ENCODE data around the gene PDE6H.

PDE6H gene

DNA sequence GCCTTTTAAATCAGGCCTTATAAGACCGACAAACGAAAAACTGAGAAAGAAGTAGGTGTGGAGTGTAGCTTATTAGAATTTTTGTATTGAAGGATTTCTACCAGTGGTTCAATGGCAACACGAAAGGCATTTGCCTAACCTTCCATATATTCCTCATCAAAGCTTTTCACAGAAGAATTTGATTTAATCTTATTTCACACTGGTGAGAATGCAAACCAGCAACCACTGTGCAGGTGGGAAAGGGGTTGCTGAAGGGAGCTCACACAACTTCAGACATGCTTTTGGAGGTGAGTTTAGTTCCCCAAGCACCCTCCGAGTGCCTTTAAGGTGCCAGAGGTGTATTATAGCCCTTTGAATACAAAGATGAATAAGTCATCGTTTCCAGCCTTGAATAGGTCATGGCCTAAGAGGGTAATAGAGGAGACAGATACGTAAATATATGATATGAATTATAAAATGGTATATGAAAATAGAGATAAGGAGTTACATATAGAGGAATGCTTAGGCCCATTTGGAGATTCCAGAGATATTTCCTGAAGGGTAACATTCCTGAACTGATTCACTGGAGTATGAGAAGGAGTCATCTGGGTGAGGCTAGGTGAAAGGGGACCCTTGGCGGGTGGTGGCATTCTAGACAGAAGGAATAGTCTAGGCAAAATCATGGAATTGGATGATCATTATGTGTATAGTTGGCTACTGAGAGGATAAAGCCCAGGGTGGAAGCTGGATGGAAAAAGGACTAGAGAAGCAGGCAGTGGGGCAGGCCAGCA, 40.9 kb upstream of the PDE6H start:
- no peak for DNase-seq (ENCODE audit: low spot score)
- in situ Hi-C loops (cut with MboI; ENCODE audit: low sequenced_read_pairs, unreplicated experiment) = no loop called here
- TF ChIP-seq CTCF (IDR thresholded peaks at IDR 0.05; ENCODE audit: borderline replicate concordance, control extremely low read depth, extremely low read depth, insufficient read depth, missing control alignments) = no peak

DNA sequence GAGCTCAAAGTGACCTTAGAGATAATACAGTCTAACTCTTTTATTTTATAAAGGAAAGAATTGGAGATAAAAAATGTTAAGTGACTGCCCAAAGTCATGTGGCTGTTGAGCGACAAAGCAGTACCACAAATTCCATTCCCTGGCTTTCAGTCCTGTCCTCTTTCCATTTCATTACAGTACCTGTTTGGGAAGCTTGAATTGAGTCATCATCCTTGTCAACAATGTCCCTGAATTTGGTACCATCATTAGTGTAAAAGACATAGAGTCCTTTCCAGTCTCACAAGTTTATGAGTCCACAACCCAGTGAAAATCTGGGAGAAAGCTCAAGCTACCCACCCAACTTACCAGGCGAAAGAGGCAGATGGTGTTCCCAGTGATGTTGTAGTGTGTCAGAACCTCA, 38.3 kb upstream of the PDE6H start:
- TF ChIP-seq CTCF (IDR thresholded peaks at IDR 0.05; ENCODE audit: borderline replicate concordance, control extremely low read depth, extremely low read depth, insufficient read depth, missing control alignments) = no peak
- no peak for DNase-seq (ENCODE audit: low spot score)
- in situ Hi-C loops (cut with MboI; ENCODE audit: low sequenced_read_pairs, unreplicated experiment) = no loop called here

- in situ Hi-C loops (cut with MboI; ENCODE audit: low sequenced_read_pairs, unreplicated experiment) = no loop called here
- no peak for TF ChIP-seq CTCF (IDR thresholded peaks at IDR 0.05; ENCODE audit: borderline replicate concordance, control extremely low read depth, extremely low read depth, insufficient read depth, missing control alignments)
- no peak for DNase-seq (ENCODE audit: low spot score)
These were observed 37.8 kb upstream of the PDE6H start for GRCh38 chr12:14935031-14935430.

DNA sequence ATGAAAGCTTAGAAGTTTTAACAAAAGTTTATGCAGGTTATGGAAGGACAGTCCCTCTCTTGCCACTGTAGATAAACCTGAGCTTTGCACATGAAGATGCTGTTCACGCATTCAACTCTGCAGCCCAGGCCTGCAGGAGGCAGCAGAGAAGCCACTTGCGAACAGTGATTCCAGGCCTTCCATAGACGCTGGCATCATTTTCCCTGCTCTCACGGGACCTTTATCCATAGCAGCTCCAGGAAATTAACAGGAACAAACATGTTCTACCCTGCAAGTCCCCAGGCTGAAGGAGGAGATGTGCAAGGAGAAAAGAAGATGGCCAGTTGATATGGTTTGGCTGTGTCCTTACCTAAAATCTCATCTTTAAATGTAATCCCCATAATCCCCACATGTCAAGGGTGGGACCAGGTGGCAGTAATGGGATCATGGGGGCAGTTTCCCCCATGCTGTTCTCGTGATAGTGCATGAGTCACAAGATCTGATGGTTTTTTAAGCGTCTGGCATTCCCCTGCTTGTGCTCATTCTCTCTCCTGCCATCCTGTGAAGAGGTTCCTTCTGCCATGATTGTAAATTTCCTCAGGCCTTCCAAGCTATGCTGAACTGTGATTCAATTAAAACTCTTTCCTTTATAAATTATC, 36.5 kb upstream of the PDE6H start:
- DNase-seq (ENCODE audit: low spot score) = no peak
- in situ Hi-C loops (cut with MboI; ENCODE audit: low sequenced_read_pairs, unreplicated experiment) = no loop called here
- no peak for TF ChIP-seq CTCF (IDR thresholded peaks at IDR 0.05; ENCODE audit: borderline replicate concordance, control extremely low read depth, extremely low read depth, insufficient read depth, missing control alignments)

- no peak for TF ChIP-seq CTCF (IDR thresholded peaks at IDR 0.05; ENCODE audit: borderline replicate concordance, control extremely low read depth, extremely low read depth, insufficient read depth, missing control alignments)
- in situ Hi-C loops (cut with MboI; ENCODE audit: low sequenced_read_pairs, unreplicated experiment) = no loop called here
- DNase-seq (ENCODE audit: low spot score) = no peak
These were observed 35.8 kb upstream of the PDE6H start for GRCh38 chr12:14937014-14937413.

- TF ChIP-seq CTCF (IDR thresholded peaks at IDR 0.05; ENCODE audit: borderline replicate concordance, control extremely low read depth, extremely low read depth, insufficient read depth, missing control alignments) = peak; percentile 15
- in situ Hi-C loops (cut with MboI; ENCODE audit: low sequenced_read_pairs, unreplicated experiment) = no loop called here
- no peak for DNase-seq (ENCODE audit: low spot score)
These were observed 35.2 kb upstream of the PDE6H start for GRCh38 chr12:14937689-14938088.
